Right lobe of liver (tissue), 6 donors: ENCODE data around the gene PRRG3. TPM values are rescaled to one million over a fixed set of nuclear protein-coding genes. Genes with fewer than 3 reads are reported as not detected.

ENCODE experiments used
- ATAC-seq, 4 donors: fragments of 200-7000 bp; cut with Tn5 transposase; one replicate each; pipeline ENCODE4 v1.9.1; 2020; ENCODE audit warnings: mild to moderate bottlenecking in 4 of 4, moderate library complexity in 4 of 4
- DNase-seq, 3 donors: peaks; one replicate each; pipeline ENCODE4 v3.0.0-alpha.2; 2020
- H3K27ac ChIP-seq, 3 donors: fragments of 200-600 bp; one replicate each; pipeline ENCODE4 v1.8.0; 2022
- H3K27me3 ChIP-seq, 2 donors: fragments of 200-600 bp; one replicate each; pipeline ENCODE4 v1.8.0; 2022
- H3K36me3 ChIP-seq, 4 donors: fragments of 200-600 bp; sonication (generic) in 1 of 4; one replicate each; pipeline versions ENCODE4 v1.5.1 to v1.8.0; 2017 to 2022; ENCODE audit warnings: control low read depth in 1 of 4
- H3K4me1 ChIP-seq, 4 donors: fragments of 200-600 bp; sonication (generic) in 1 of 4; one replicate each; pipeline versions ENCODE4 v1.5.1 to v1.8.0; 2017 to 2022; ENCODE audit warnings: control low read depth in 1 of 4
- H3K4me3 ChIP-seq, 3 donors: fragments of 200-600 bp; one replicate each; pipeline ENCODE4 v1.8.0; 2022
- H3K9me3 ChIP-seq, 4 donors: fragments of 200-600 bp; sonication (generic) in 1 of 4; one replicate each; pipeline versions ENCODE4 v1.5.1 to v1.8.0; 2017 to 2022; ENCODE audit warnings: control low read depth in 1 of 4
- POLR2A ChIP-seq: fragments of 450-650 bp; IDR thresholded peaks from one replicate; pipeline ENCODE4 v1.6.1; 2017; ENCODE audit warnings: antibody characterized with exemption, mild to moderate bottlenecking
- WGBS: methylation state at CpG from one replicate; pipeline ENCODE4 v1.1.6; 2018; ENCODE audit warnings: low coverage, low lambda C conversion rate; ENCODE audit not compliant: insufficient coverage; ENCODE audit errors: missing lambda C conversion rate; 5-methylcytosine and 5-hydroxymethylcytosine counted together
- intact Hi-C, 2 donors: fragments of 100-400 bp; cut with DNase I; formaldehyde crosslinking; loops; one replicate each; pipeline versions ENCODE4 v1.11.2 to v1.14.1; 2022
- total RNA-seq, 6 experiments: library from RNA; depleted of rRNA in 2 of 6; stranded (reverse); fragments of >200 nt in 2 of 6; fragmentation: NEBNext Ultra II Directional in 3 of 6; extraction: Animal tissue kit (Norgen Biotek cat#: 25700) in 3 of 6; gene quantifications; one replicate each; pipeline versions ENCODE4 v1.1.0 to v1.2.4, GENCODE V29; 2016 to 2023
- TF ChIP-seq, protein P1 (sequence below), 4 donors: fragments of 200-600 bp in 3 of 4; fragments of 450-650 bp in 1 of 4; IDR thresholded peaks; one replicate each; pipeline versions ENCODE4 v1.5.1 to v1.8.0; 2016 to 2022; ENCODE audit warnings: antibody characterized with exemption in 4 of 4, mild to moderate bottlenecking in 2 of 4
- donor health status: DM: no; HTN: yes; CAD: no.
- donor health status: DM: no; HTN: no; CAD: no.
- donor health status: DM: no; HTN: no; CAD: no.
- donor health status: DM: no; HTN: yes; CAD: no.
- donor health status: DM: no; HTN: yes; CAD: no.

Gene PRRG3
- total RNA-seq, 6 experiments from 2014 or later: 0.02 to 0.30 (median 0.07) TPM; not detected in 3

DNA sequence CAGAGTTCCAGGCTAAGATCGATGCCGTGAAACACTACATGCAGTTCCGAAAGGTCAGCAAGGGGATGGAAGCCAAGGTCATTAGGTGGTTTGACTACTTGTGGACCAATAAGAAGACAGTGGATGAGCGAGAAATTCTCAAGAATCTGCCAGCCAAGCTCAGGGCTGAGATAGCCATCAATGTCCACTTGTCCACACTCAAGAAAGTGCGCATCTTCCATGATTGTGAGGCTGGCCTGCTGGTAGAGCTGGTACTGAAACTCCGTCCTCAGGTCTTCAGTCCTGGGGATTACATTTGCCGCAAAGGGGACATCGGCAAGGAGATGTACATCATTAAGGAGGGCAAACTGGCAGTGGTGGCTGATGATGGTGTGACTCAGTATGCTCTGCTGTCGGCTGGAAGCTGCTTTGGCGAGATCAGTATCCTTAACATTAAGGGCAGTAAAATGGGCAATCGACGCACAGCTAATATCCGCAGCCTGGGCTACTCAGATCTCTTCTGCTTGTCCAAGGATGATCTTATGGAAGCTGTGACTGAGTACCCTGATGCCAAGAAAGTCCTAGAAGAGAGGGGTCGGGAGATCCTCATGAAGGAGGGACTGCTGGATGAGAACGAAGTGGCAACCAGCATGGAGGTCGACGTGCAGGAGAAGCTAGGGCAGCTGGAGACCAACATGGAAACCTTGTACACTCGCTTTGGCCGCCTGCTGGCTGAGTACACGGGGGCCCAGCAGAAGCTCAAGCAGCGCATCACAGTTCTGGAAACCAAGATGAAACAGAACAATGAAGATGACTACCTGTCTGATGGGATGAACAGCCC is 48.6 kb downstream of the PRRG3 start:
- H3K9me3 ChIP-seq: no peaks in the 10 kb centered on the region
- no peak overlapping the region for H3K27ac ChIP-seq
- no peaks in the 10 kb centered on the region for H3K4me1 ChIP-seq
- ATAC-seq (no peak), DNase-seq (peak in 1 of 3 donors; percentile 39)
- intact Hi-C loops: no loop called here
- 79% methylated on average over 14 of the region's 21 CpGs for WGBS
- H3K27me3 ChIP-seq: peaks cover 0 to 9% of the 10 kb centered on the region in 2 donors
- H3K4me3 ChIP-seq: no peak overlapping the region
- H3K36me3 ChIP-seq: no peaks in the 10 kb centered on the region
- no peak for TF ChIP-seq POLR2A
- TF ChIP-seq, protein P1, sequence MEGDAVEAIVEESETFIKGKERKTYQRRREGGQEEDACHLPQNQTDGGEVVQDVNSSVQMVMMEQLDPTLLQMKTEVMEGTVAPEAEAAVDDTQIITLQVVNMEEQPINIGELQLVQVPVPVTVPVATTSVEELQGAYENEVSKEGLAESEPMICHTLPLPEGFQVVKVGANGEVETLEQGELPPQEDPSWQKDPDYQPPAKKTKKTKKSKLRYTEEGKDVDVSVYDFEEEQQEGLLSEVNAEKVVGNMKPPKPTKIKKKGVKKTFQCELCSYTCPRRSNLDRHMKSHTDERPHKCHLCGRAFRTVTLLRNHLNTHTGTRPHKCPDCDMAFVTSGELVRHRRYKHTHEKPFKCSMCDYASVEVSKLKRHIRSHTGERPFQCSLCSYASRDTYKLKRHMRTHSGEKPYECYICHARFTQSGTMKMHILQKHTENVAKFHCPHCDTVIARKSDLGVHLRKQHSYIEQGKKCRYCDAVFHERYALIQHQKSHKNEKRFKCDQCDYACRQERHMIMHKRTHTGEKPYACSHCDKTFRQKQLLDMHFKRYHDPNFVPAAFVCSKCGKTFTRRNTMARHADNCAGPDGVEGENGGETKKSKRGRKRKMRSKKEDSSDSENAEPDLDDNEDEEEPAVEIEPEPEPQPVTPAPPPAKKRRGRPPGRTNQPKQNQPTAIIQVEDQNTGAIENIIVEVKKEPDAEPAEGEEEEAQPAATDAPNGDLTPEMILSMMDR (IDR thresholded peaks at IDR 0.05): no peak

DNA sequence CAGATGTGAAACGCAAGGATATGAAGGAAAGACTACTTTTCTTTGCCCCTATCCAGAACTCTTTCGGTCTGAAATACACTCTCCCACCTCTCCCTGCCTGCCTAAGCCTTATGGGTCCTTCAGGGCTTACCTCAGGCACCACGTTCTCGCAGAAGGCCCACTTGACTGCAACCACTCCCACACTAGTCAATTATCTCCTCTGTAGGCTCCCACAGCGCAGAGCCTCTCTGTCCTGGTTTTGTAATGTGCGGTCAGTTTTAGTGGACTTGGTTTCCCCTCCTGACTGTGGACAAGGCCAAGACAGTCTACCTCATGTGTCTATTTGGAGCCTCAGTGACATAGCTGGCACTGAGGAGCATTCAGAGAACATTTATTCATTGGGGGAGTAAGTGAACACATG is 50.4 kb downstream of the PRRG3 start:
- intact Hi-C loops: no loop called here
- peak in 1 of 3 donors; percentile 8 for DNase-seq
- WGBS: 64% methylated on average over 6 of the region's 6 CpGs

DNA sequence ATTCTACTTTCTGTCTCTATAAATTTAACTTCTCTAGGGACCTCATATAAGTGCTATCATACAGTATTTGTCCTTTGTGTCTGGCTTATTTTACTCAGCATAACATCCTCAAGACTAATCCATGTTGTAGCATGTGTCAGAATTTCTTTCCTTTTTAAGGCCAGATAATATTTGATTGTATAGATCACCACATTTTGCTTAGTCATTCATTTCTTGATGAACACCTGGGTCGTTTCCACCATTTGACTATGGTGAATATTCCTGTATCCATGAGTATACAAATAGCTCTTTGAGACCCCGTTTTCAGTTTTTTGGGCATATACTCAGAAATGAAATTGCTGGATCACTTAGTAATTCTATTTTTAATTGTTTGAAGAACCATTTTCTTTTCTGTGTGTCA is 51.2 kb downstream of the PRRG3 start:
- Histone ChIP-seq H3K9me3 (no peaks in the 10 kb centered on the region), H3K36me3 (no peaks in the 10 kb centered on the region), H3K27me3 (peaks cover 0 to 16% of the 10 kb centered on the region in 2 donors), H3K4me3 (no peak overlapping the region), H3K27ac (no peak overlapping the region), H3K4me1 (no peaks in the 10 kb centered on the region)
- DNase-seq: no peak
- TF ChIP-seq POLR2A: no peak
- TF ChIP-seq, protein P1 (IDR thresholded peaks at IDR 0.05): no peak
- WGBS: 30% methylated on average over 2 of the region's 2 CpGs
- intact Hi-C loops: no loop called here
- no peak for ATAC-seq

More for the DNA sequence above, 50.4 kb downstream of the PRRG3 start:
- Histone ChIP-seq H3K9me3 (no peaks in the 10 kb centered on the region), H3K4me1 (no peaks in the 10 kb centered on the region), H3K27ac (no peak overlapping the region), H3K36me3 (no peaks in the 10 kb centered on the region), H3K27me3 (peaks cover 0 to 12% of the 10 kb centered on the region in 2 donors), H3K4me3 (no peak overlapping the region)
- ATAC-seq: no peak
- TF ChIP-seq POLR2A: no peak
- TF ChIP-seq, protein P1 (IDR thresholded peaks at IDR 0.05): no peak

DNA sequence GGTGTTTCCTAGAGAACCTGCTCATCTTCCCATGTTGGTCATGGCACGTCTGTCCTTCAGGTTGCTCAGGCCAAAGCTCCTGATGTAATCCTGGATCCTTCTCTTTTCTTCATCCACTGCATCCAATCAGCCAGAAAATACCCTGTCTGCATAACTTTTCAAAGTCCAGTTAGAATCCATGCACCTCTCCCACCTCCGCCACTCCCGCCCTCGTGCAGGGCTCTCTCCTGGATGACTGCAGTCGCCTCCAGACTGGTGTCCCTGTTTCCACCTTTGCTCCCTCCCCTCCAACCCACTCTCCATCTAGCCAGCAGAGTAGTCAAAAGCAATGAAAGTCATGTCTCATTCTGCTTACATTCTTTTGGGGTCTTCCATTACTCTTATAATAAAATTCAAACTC is 55.3 kb downstream of the PRRG3 start:
- ATAC-seq (no peak), DNase-seq (no peak)
- H3K27ac ChIP-seq: no peak overlapping the region
- H3K4me1 ChIP-seq: peaks cover 0 to 5% (median 0%) of the 10 kb centered on the region in 4 donors
- peaks cover 0 to 16% of the 10 kb centered on the region in 2 donors for H3K27me3 ChIP-seq
- intact Hi-C loops: loop anchor here (10.0 kb wide), 1 partner anchor 884 kb away; the partner anchor contains the start of gene GABRQ (in 2 of the 2)
- H3K9me3 ChIP-seq: no peaks in the 10 kb centered on the region
- WGBS: 72% methylated on average over 5 of the region's 5 CpGs
- no peak overlapping the region for H3K4me3 ChIP-seq
- no peaks in the 10 kb centered on the region for H3K36me3 ChIP-seq
- TF ChIP-seq POLR2A: no peak
- TF ChIP-seq, protein P1 (IDR thresholded peaks at IDR 0.05): no peak
